K562 (cell line): ENCODE results near the gene ANKRD11. TPM values are rescaled to one million over a fixed set of nuclear protein-coding genes. Genes with fewer than 3 reads are reported as not detected.

Source experiments
- ATAC-seq: fragments of 200-7000 bp; cut with Tn5 transposase; 3 replicates; pipeline ENCODE4 v1.9.1; 2020; ENCODE audit warnings: moderate library complexity
- BruUV-seq: library from RNA; stranded (reverse); fragments of 400-500 nt; replicated peaks from 2 replicates; lab custom pipeline; 2021; lab: Mats Ljungman, UMichigan
- CTCF ChIA-PET: fragments of 300-600 bp; formaldehyde crosslinking; extraction: SDS; loops from one replicate; lab custom pipeline; 2021; ENCODE audit warnings: low intra/inter-chr PET ratio; lab: Yijun Ruan, JAX
- POLR2A ChIA-PET: fragments of 300-600, 350-650 bp; sonication (Branson Sonifier 250); formaldehyde crosslinking; extraction: SDS; loops from one replicate; lab custom pipeline; 2021; ENCODE audit warnings: antibody characterized with exemption, inconsistent platforms; lab: Yijun Ruan, JAX
- DNase-seq, 4 experiments: peaks; one replicate each; pipeline versions ENCODE4 v3.0.0 to v3.0.0-alpha.2; 2011 to 2018; ENCODE audit warnings: low spot score in 3 of 4, mixed read lengths in 3 of 4; ENCODE audit errors: extremely low read depth in 1 of 4
- FAIRE-seq: peaks from 2 replicates; lab custom pipeline; 2011; peaks lifted over from hg19 to GRCh38; lab: Jason Lieb, UNC
- H2AFZ ChIP-seq: 2 replicates; pipeline ENCODE4 v1.6.0; 2011; ENCODE audit warnings: low read depth, low read length, control low read depth, inconsistent platforms
- H3K27ac ChIP-seq: fragments of 200-600 bp; 3 replicates; pipeline ENCODE4 v1.8.0; 2011; ENCODE audit warnings: low read depth, mild to moderate bottlenecking, control low read depth, inconsistent platforms, low read length, moderate library complexity, mixed read lengths; ENCODE audit errors: extremely low read depth
- H3K27me3 ChIP-seq, 2 experiments: fragments of 300-600 bp in 1 of 2; 2 replicates in 1 of 2; 3 replicates in 1 of 2; pipeline versions ENCODE4 v1.6.0 to v1.8.0; 2011; ENCODE audit warnings: inconsistent platforms in 2 of 2, low read length in 2 of 2, mild to moderate bottlenecking in 1 of 2, mixed read lengths in 1 of 2, moderate library complexity in 1 of 2; ENCODE audit not compliant: control insufficient read depth in 2 of 2, insufficient read depth in 2 of 2
- H3K36me3 ChIP-seq: fragments of 300-600 bp; 3 replicates; pipeline ENCODE4 v1.8.0; 2011; ENCODE audit warnings: mild to moderate bottlenecking, low read length, inconsistent platforms; ENCODE audit not compliant: control insufficient read depth, insufficient read depth
- H3K4me1 ChIP-seq, 2 experiments: fragments of 200-600 bp in 1 of 2; replicated peaks in 1 of 2; 2 replicates in 1 of 2; 3 replicates in 1 of 2; pipeline versions ENCODE4 v1.5.1 to v1.8.0; 2011; ENCODE audit warnings: inconsistent platforms in 2 of 2, low read length in 2 of 2, mild to moderate bottlenecking in 1 of 2, mixed read lengths in 1 of 2, moderate library complexity in 1 of 2; ENCODE audit not compliant: control insufficient read depth in 2 of 2, insufficient read depth in 2 of 2
- H3K4me2 ChIP-seq: 2 replicates; pipeline ENCODE4 v1.6.1; 2011; ENCODE audit warnings: low read length, control low read depth, inconsistent platforms, mixed read lengths; ENCODE audit not compliant: insufficient read depth
- H3K4me3 ChIP-seq: fragments of 200-600 bp; sonication (generic), shearing (Covaris generic); 2 replicates; pipeline ENCODE4 v1.5.1; 2016; ENCODE audit warnings: control low read depth, inconsistent platforms
- H3K79me2 ChIP-seq: fragments of 200-600 bp; 3 replicates; pipeline ENCODE4 v1.8.0; 2011; ENCODE audit warnings: low read length, inconsistent platforms; ENCODE audit not compliant: control insufficient read depth, insufficient read depth
- H3K9ac ChIP-seq, 2 experiments: 2 replicates each; pipeline versions ENCODE4 v1.6.0 to v1.6.1; 2011; ENCODE audit warnings: low read depth in 2 of 2, low read length in 2 of 2, control low read depth in 1 of 2, inconsistent platforms in 1 of 2, mild to moderate bottlenecking in 1 of 2, mixed read lengths in 1 of 2; ENCODE audit not compliant: insufficient read depth in 1 of 2
- H3K9me1 ChIP-seq: one replicate; pipeline ENCODE4 v1.6.0; 2011; ENCODE audit warnings: inconsistent platforms, mild to moderate bottlenecking, low read length, moderate library complexity; ENCODE audit not compliant: control insufficient read depth, insufficient read depth
- H3K9me3 ChIP-seq: replicated peaks from 2 replicates; pipeline ENCODE4 v1.5.1; 2011; ENCODE audit warnings: low read depth, low read length, inconsistent platforms; ENCODE audit not compliant: control insufficient read depth, insufficient read depth
- H4K20me1 ChIP-seq: replicated peaks from 2 replicates; pipeline ENCODE4 v1.6.1; 2011; ENCODE audit warnings: low read length, inconsistent platforms, mixed read lengths; ENCODE audit not compliant: control insufficient read depth, insufficient read depth
- BACH1 ChIP-seq: fragments of 200-800 bp; sonication (Bioruptor generic); IDR thresholded peaks from 2 replicates; pipeline ENCODE4 v1.6.1; 2016; ENCODE audit warnings: missing genetic modification characterization, missing compliant biosample characterization
- ETV5 ChIP-seq: sonication (generic); formaldehyde crosslinking; IDR thresholded peaks from 2 replicates; pipeline ENCODE4 v1.4.0; 2020; ENCODE audit warnings: low read depth, mild to moderate bottlenecking, missing genetic modification reagents
- ETV6 ChIP-seq, 3 experiments: fragments of 150-350 bp in 1 of 3; sonication (generic) in 1 of 3; formaldehyde crosslinking in 1 of 3; IDR thresholded peaks; 2 replicates each; pipeline versions ENCODE4 v1.6.1 to v1.8.0; 2014 to 2022; ENCODE audit warnings: borderline replicate concordance in 2 of 3, low read depth in 2 of 3, antibody characterized with exemption in 1 of 3, low read length in 1 of 3, mild to moderate bottlenecking in 1 of 3, missing genetic modification reagents in 1 of 3
- FOXJ3 ChIP-seq: sonication (generic); formaldehyde crosslinking; IDR thresholded peaks from 2 replicates; pipeline ENCODE4 v1.4.0; 2020; ENCODE audit warnings: mild to moderate bottlenecking, missing genetic modification reagents
- KAT8 ChIP-seq: fragments of 450-650 bp; IDR thresholded peaks from 2 replicates; pipeline ENCODE4 v1.6.1; 2016; ENCODE audit warnings: low read depth, mild to moderate bottlenecking
- NBN ChIP-seq: fragments of 450-650 bp; IDR thresholded peaks from 2 replicates; pipeline ENCODE4 v1.6.1; 2016; ENCODE audit warnings: low read depth, mild to moderate bottlenecking
- NR4A1 ChIP-seq, 2 experiments: fragments of 250-450 bp in 1 of 2; fragments of 450-650 bp in 1 of 2; sonication (Bioruptor Pico) in 1 of 2; IDR thresholded peaks; 2 replicates each; pipeline versions ENCODE4 v1.4.0 to v1.6.1; 2016 to 2020; ENCODE audit warnings: mild to moderate bottlenecking in 2 of 2, missing compliant biosample characterization in 1 of 2, missing genetic modification characterization in 1 of 2, moderate library complexity in 1 of 2
- PHB2 ChIP-seq: fragments of 450-650 bp; IDR thresholded peaks from 2 replicates; pipeline ENCODE4 v1.6.1; 2017; ENCODE audit warnings: low read depth
- TEAD2 ChIP-seq: fragments of 450-650 bp; IDR thresholded peaks from 2 replicates; pipeline ENCODE4 v1.6.1; 2016; ENCODE audit warnings: missing genetic modification characterization, control low read depth, missing compliant biosample characterization
- ZFP30 ChIP-seq: fragments of 250-450 bp; sonication (Bioruptor Pico); IDR thresholded peaks from 2 replicates; pipeline ENCODE4 v1.8.0; 2022; ENCODE audit warnings: moderate library complexity, mild to moderate bottlenecking, inconsistent platforms, borderline replicate concordance
- ZNF121 ChIP-seq: sonication (generic); formaldehyde crosslinking; conservative IDR thresholded peaks from 2 replicates; pipeline ENCODE4 v1.8.0; 2022; ENCODE audit warnings: missing genetic modification reagents
- ZNF707 ChIP-seq: fragments of 250-450 bp; sonication (Bioruptor Pico); conservative IDR thresholded peaks from 2 replicates; pipeline ENCODE4 v1.8.0; 2022; ENCODE audit warnings: inconsistent platforms, mild to moderate bottlenecking, moderate library complexity
- ZNF76 ChIP-seq: fragments of 250-450 bp; sonication (Bioruptor Pico); IDR thresholded peaks from 2 replicates; pipeline ENCODE4 v1.4.0; 2020; ENCODE audit warnings: mild to moderate bottlenecking, moderate library complexity, borderline replicate concordance
- ZNF766 ChIP-seq: fragments of 200-800 bp; sonication (Bioruptor generic); conservative IDR thresholded peaks from 2 replicates; pipeline ENCODE4 v1.6.1; 2016; ENCODE audit warnings: missing genetic modification characterization, missing compliant biosample characterization
- ZZZ3 ChIP-seq: fragments of 450-650 bp; IDR thresholded peaks from 2 replicates; pipeline ENCODE4 v1.6.1; 2016; ENCODE audit warnings: antibody characterized with exemption, mild to moderate bottlenecking, moderate library complexity
- WGBS: fragments of 100-300 bp; shearing (Covaris generic); methylation state at CpG from one replicate; pipeline ENCODE4 v1.1.6; 2016; ENCODE audit warnings: low coverage, mixed read lengths; ENCODE audit not compliant: insufficient coverage; ENCODE audit errors: missing lambda C conversion rate; 5-methylcytosine and 5-hydroxymethylcytosine counted together
- in situ Hi-C: fragments of 300-500 bp; cut with MboI; formaldehyde crosslinking; loops from 4 replicates; pipeline ENCODE4 v1.15.0; 2018; ENCODE audit warnings: inconsistent platforms, mixed read lengths
- intact Hi-C: fragments of 100-400 bp; cut with micrococcal nuclease; formaldehyde crosslinking; loops from 2 replicates; pipeline ENCODE4 v1.14.2; 2022
- polyA plus RNA-seq, 8 experiments: library from polyadenylated mRNA; depleted of rRNA in 4 of 8; stranded (reverse) in 5 of 8; unstranded in 3 of 8; fragments of >200 nt; fragmentation: Nextera tagmentation in 2 of 8; fragmentation: Illumina TruSeq in 1 of 8; extraction: Ambion mirVana in 2 of 8; extraction: Trizol in 1 of 8; gene quantifications; 2 replicates each; pipeline versions ENCODE4 v1.2.1 to v1.2.3, GENCODE V29; 2011 to 2014; ENCODE audit warnings: inconsistent platforms in 1 of 8, missing spikeins in 1 of 8
- total RNA-seq, 7 experiments: library from RNA; depleted of rRNA in 6 of 7; stranded (reverse); fragments of >200 nt in 6 of 7; fragmentation: Illumina TruSeq in 2 of 7; extraction: Trizol in 2 of 7; gene quantifications; 2 replicates each; pipeline versions ENCODE4 v1.2.1 to v1.2.3, GENCODE V29; 2011 to 2021; ENCODE audit warnings: low replicate concordance in 1 of 7
- TF ChIP-seq, protein P1 (sequence below): fragments of 450-650 bp; formaldehyde crosslinking; IDR thresholded peaks from 2 replicates; pipeline ENCODE4 v1.4.0; 2020; ENCODE audit warnings: mild to moderate bottlenecking
- TF ChIP-seq, protein P2 (sequence below): fragments of 250-450 bp; sonication (Bioruptor Pico); IDR thresholded peaks from 2 replicates; pipeline ENCODE4 v1.8.0; 2021; ENCODE audit warnings: mild to moderate bottlenecking, moderate library complexity
- TF ChIP-seq, protein P3 (sequence below): fragments of 250-450 bp; sonication (Bioruptor Pico); IDR thresholded peaks from 2 replicates; pipeline ENCODE4 v1.8.0; 2021; ENCODE audit warnings: moderate library complexity, mild to moderate bottlenecking, inconsistent platforms

Gene ANKRD11
- total and polyA plus RNA-seq, 9 of the 15 experiments (the other 6 are each of a cell fraction or from before 2014, with no cell fraction given), result 4.7 to 126 (median 31.7) TPM

DNA sequence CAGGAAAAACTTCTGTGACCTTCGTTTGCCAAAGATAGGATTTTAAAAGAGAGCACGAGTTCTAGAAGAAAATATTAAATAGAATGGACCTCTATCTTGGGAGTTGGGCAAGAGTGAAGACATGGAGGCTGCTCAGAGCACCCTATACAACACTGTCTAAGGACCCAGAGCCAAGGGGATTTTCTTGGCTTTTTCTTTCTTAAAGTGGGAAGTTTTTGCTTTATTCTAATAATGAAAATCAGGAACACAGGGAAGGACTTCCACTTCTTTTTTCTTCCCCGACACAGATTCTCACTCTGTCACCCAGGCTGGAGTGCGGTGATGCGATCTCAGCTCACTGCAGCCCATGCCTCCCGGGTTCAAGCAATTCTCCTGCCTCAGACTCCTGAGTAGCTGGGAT, 178.7 kb downstream of the ANKRD11 start:
- ChIA-PET CTCF (no interaction called here), POLR2A (interaction anchor here (0.7 to 1.1 kb wide), 2 partner anchors 10 to 15 kb away, joined by 3 to 6 read pairs; no protein-coding TSS in a partner anchor)
- Histone ChIP-seq H2AFZ (no peak overlapping the region), H3K79me2 (peaks cover 100% of the 10 kb centered on the region), H3K4me3 (no peak overlapping the region), H3K36me3 (peaks cover 87% of the 10 kb centered on the region; the same call in 2 of the 3 replicates), H4K20me1 (peaks cover 24% of the 10 kb centered on the region), H3K9me1 (peaks cover 11% of the 10 kb centered on the region), H3K4me1 (peaks cover 13 to 40% of the 10 kb centered on the region in 2 experiments), H3K4me2 (no peak overlapping the region), H3K9ac (no peak overlapping the region), H3K27me3 (no peaks in the 10 kb centered on the region), H3K9me3 (no peaks in the 10 kb centered on the region), H3K27ac (no peak overlapping the region)
- 76% methylated on average over 4 of the region's 6 CpGs for WGBS
- in situ Hi-C loops (no loop called here), intact Hi-C loops (no loop called here)
- FAIRE-seq (no peak), ATAC-seq (no peak), DNase-seq (no peak)
- no TSS peak for BruUV-seq
- no peak for TF ChIP-seq ETV5 (CRISPR knock-in tag)
- TF ChIP-seq ZZZ3, result no peak
- TF ChIP-seq PHB2, result no peak
- TF ChIP-seq KAT8, result no peak
- TF ChIP-seq ZNF766 (CRISPR knock-in tag), result no peak
- no peak for TF ChIP-seq NR4A1 (CRISPR knock-in tag; IDR thresholded peaks at IDR 0.05)
- TF ChIP-seq NR4A1 (tag; IDR thresholded peaks at IDR 0.05), result no peak
- no peak for TF ChIP-seq TEAD2 (tag)
- no peak for TF ChIP-seq BACH1 (tag)
- TF ChIP-seq FOXJ3 (CRISPR knock-in tag), result no peak
- TF ChIP-seq ZNF121 (CRISPR knock-in tag), result no peak
- TF ChIP-seq ZFP30, result no peak
- TF ChIP-seq, protein P1, sequence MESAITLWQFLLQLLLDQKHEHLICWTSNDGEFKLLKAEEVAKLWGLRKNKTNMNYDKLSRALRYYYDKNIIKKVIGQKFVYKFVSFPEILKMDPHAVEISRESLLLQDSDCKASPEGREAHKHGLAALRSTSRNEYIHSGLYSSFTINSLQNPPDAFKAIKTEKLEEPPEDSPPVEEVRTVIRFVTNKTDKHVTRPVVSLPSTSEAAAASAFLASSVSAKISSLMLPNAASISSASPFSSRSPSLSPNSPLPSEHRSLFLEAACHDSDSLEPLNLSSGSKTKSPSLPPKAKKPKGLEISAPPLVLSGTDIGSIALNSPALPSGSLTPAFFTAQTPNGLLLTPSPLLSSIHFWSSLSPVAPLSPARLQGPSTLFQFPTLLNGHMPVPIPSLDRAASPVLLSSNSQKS, result no peak
- TF ChIP-seq NBN, result no peak
- no peak for TF ChIP-seq ZNF707
- TF ChIP-seq, protein P2, sequence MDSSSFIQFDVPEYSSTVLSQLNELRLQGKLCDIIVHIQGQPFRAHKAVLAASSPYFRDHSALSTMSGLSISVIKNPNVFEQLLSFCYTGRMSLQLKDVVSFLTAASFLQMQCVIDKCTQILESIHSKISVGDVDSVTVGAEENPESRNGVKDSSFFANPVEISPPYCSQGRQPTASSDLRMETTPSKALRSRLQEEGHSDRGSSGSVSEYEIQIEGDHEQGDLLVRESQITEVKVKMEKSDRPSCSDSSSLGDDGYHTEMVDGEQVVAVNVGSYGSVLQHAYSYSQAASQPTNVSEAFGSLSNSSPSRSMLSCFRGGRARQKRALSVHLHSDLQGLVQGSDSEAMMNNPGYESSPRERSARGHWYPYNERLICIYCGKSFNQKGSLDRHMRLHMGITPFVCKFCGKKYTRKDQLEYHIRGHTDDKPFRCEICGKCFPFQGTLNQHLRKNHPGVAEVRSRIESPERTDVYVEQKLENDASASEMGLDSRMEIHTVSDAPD (CRISPR knock-in tag), result no peak
- TF ChIP-seq, protein P3, sequence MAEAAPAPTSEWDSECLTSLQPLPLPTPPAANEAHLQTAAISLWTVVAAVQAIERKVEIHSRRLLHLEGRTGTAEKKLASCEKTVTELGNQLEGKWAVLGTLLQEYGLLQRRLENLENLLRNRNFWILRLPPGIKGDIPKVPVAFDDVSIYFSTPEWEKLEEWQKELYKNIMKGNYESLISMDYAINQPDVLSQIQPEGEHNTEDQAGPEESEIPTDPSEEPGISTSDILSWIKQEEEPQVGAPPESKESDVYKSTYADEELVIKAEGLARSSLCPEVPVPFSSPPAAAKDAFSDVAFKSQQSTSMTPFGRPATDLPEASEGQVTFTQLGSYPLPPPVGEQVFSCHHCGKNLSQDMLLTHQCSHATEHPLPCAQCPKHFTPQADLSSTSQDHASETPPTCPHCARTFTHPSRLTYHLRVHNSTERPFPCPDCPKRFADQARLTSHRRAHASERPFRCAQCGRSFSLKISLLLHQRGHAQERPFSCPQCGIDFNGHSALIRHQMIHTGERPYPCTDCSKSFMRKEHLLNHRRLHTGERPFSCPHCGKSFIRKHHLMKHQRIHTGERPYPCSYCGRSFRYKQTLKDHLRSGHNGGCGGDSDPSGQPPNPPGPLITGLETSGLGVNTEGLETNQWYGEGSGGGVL (CRISPR knock-in tag), result no peak
- TF ChIP-seq ZNF76 (CRISPR knock-in tag), result no peak
- TF ChIP-seq ETV6 (IDR thresholded peaks at IDR 0.05; ENCODE audit: borderline replicate concordance in 1 of 2, low read depth in 2 of 2, low read length in 1 of 2), result no peak
- TF ChIP-seq ETV6 (CRISPR knock-in tag; IDR thresholded peaks at IDR 0.05; ENCODE audit: borderline replicate concordance), result no peak
